Mucosa of rectum (tissue), 2 donors: ENCODE data around the gene MFN2.

Source experiments
- H3K27ac ChIP-seq, 2 donors: one replicate each; pipeline ENCODE4 v1.7.0; 2013; ENCODE audit warnings: inconsistent platforms in 2 of 2, low read depth in 2 of 2, low read length in 2 of 2
- H3K27me3 ChIP-seq, 2 donors: one replicate each; pipeline ENCODE4 v1.7.0; 2013; ENCODE audit warnings: low read length in 2 of 2; ENCODE audit not compliant: control insufficient read depth in 2 of 2, insufficient read depth in 2 of 2
- H3K36me3 ChIP-seq, 2 donors: one replicate each; pipeline ENCODE4 v1.7.0; 2013; ENCODE audit warnings: low read length in 2 of 2; ENCODE audit not compliant: control insufficient read depth in 2 of 2, insufficient read depth in 2 of 2
- H3K4me1 ChIP-seq, 2 donors: one replicate each; pipeline ENCODE4 v1.7.0; 2013; ENCODE audit warnings: low read length in 2 of 2, mild to moderate bottlenecking in 1 of 2; ENCODE audit not compliant: control insufficient read depth in 2 of 2, insufficient read depth in 2 of 2
- H3K4me3 ChIP-seq, 2 donors: one replicate each; pipeline ENCODE4 v1.7.0; 2013; ENCODE audit warnings: low read length in 2 of 2
- H3K9ac ChIP-seq, 2 donors: one replicate each; pipeline ENCODE4 v1.7.0; 2013; ENCODE audit warnings: low read length in 2 of 2, low read depth in 1 of 2, mild to moderate bottlenecking in 1 of 2
- H3K9me3 ChIP-seq, 2 donors: one replicate each; pipeline ENCODE4 v1.7.0; 2013; ENCODE audit warnings: low read length in 2 of 2; ENCODE audit not compliant: control insufficient read depth in 2 of 2
- donor health status: healthy.
- donor health status: Normal muscosa, but diverticular disease.

Gene MFN2

GRCh38 chr1:12056331-12056841 is 76.1 kb downstream of the MFN2 start:
- Histone ChIP-seq H3K27me3 (peaks cover 0 to 2% of the 10 kb centered on the region in 2 donors), H3K9me3 (no peaks in the 10 kb centered on the region), H3K4me1 (peaks cover 0 to 3% of the 10 kb centered on the region in 2 donors), H3K4me3 (no peak overlapping the region), H3K36me3 (no peaks in the 10 kb centered on the region), H3K27ac (no peak overlapping the region), H3K9ac (no peak overlapping the region)

GRCh38 chr1:12057382-12057781 is 77.1 kb downstream of the MFN2 start:
- Histone ChIP-seq H3K4me1 (peaks cover 0 to under 1% of the 10 kb centered on the region in 2 donors), H3K27ac (no peak overlapping the region), H3K4me3 (no peak overlapping the region), H3K27me3 (peaks cover 4% of the 10 kb centered on the region in 2 donors), H3K36me3 (no peaks in the 10 kb centered on the region), H3K9ac (no peak overlapping the region), H3K9me3 (no peaks in the 10 kb centered on the region)

GRCh38 chr1:12057940-12058687 is 77.9 kb downstream of the MFN2 start:
- peaks cover 4 to 8% of the 10 kb centered on the region in 2 donors for H3K27me3 ChIP-seq
- H3K4me1 ChIP-seq, result no peaks in the 10 kb centered on the region
- no peak overlapping the region for H3K27ac ChIP-seq
- no peak overlapping the region for H3K4me3 ChIP-seq
- no peak overlapping the region for H3K9ac ChIP-seq
- H3K36me3 ChIP-seq, result no peaks in the 10 kb centered on the region
- H3K9me3 ChIP-seq, result no peaks in the 10 kb centered on the region

GRCh38 chr1:12059226-12059625 is 79.0 kb downstream of the MFN2 start:
- Histone ChIP-seq H3K9me3 (no peaks in the 10 kb centered on the region), H3K27me3 (peaks cover 10 to 18% of the 10 kb centered on the region in 2 donors), H3K27ac (no peak overlapping the region), H3K4me1 (no peaks in the 10 kb centered on the region), H3K9ac (no peak overlapping the region), H3K4me3 (no peak overlapping the region), H3K36me3 (no peaks in the 10 kb centered on the region)

GRCh38 chr1:12059722-12060464 is 79.6 kb downstream of the MFN2 start:
- Histone ChIP-seq H3K27ac (no peak overlapping the region), H3K9ac (no peak overlapping the region), H3K36me3 (no peaks in the 10 kb centered on the region), H3K27me3 (peaks cover 16 to 23% of the 10 kb centered on the region in 2 donors), H3K9me3 (no peaks in the 10 kb centered on the region), H3K4me3 (no peak overlapping the region), H3K4me1 (no peaks in the 10 kb centered on the region)

- Histone ChIP-seq H3K27me3 (peaks cover 16 to 23% of the 10 kb centered on the region in 2 donors), H3K36me3 (no peaks in the 10 kb centered on the region), H3K9ac (no peak overlapping the region), H3K9me3 (no peaks in the 10 kb centered on the region), H3K27ac (no peak overlapping the region), H3K4me3 (no peak overlapping the region), H3K4me1 (no peaks in the 10 kb centered on the region)
These were observed 80.3 kb downstream of the MFN2 start for GRCh38 chr1:12060500-12060899.
